EL (cell line): Measurements from ENCODE around the gene PTPRN2.

Experiments used
- DNase-seq: peaks from one replicate; pipeline ENCODE4 v3.0.0-alpha.2; 2016

PTPRN2 gene

DNA sequence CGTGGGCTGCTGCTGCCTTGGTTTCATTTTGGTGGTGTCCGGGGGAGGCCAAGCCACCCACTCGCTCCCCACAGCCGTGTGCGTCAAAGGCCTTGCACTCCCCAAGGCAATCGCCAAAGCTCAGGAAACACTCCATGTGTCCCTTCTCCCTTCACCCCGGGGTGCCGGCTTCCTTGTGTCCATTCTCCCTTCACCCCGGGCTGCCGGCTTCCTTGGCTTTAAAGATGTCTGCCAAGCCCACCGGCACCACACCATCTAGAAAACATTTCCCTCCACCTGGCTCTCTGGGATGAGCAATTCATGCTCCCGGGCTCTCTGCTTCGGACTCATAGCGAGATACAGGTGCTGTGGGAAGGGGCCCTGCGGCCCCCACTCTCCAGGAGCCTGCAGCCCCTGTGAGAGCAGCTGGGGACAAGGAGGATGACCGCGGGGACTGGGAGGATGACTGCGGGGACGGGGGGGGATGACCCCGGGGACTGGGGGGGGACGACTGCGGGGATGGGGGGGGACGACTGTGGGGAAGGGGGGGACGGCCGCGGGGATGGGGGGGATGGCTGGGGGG, 928.7 kb downstream of the PTPRN2 start:
- DNase-seq, result no peak

DNA sequence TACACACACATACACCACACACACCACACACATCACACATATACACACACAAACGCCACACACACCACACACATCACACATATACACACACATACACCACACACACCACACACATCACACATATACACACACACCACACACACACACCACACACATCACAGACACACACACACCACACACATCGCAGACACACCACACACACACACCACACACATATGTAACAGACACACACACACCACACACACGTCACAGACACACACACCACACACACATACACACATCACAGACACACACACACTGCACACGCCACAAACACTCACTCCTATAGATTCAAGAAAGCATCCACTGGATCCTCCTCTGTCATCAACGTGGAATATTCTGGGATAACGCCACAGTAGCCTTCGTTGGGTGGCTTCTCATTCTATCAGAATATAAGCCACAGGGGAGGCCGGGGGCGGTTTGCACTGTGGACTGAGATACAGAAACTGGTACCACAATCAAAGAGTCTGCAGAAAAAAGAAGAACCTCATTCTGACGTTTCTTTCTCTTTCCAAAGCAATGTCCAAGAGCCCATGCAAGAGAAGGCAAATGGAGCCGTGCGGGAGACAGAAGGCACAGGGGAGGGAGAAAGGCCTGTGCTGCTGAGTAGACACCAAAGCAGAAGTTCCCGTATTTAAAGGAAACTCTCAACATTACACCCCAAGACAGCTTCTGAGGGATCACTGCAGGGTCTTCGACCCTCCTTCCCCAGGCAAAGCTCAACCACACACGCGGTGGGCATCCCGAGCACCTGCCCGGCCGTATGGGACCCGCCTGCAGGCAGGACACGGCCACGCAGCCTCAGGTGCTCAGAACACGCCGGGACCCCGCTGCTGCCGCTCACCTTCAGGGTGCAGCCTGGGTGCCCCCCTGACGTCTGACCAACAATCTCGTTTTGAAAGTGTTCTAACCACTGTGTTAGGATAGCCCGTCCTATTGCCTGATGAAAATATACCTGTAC, 929.6 kb downstream of the PTPRN2 start:
- no peak for DNase-seq

DNA sequence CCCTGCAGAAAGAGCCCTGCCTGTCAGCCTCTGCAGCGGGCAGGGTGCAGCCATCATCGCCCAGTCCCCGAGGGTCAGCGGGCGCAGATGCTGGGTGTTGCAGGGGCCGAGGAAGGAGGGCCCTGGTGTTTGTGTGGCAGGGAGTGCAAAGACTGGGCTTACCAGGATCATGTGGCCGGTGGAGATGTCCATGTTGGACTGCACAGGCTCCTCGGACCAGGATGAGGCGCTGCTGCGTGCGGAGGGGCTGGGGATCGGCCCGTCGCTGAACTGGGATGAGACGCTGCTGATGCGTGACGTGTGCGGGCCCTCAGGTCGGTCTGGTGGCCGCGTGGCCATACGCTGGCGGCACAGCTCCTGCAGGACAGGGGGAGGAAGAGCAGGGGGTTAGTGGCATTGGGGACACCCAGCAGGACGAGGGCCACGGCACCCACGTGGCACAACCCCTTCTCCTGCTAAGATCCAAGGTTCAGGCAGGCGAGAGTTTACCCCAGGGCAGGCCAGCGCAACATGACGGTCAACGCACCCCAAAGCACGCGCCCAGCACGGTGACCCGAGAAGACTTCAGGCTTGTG, 931.3 kb downstream of the PTPRN2 start:
- no peak for DNase-seq

GRCh38 chr7:157654350-157654749, 933.3 kb downstream of the PTPRN2 start:
- DNase-seq, result no peak

DNA sequence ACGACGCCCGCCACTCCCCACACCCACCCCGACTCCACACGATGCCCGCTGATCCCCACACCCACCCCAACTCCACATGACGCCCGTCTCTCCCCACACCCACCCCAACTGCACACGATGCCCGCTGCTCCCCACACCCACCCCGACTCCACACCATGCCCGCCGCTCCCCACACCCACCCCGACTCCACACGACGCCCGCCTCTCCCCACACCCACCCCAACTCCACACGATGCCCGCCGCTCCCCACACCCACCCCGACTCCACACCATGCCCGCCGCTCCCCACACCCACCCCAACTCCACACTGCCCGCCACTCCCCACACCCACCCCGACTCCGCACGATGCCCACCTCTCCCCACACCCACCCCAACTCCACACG, 933.8 kb downstream of the PTPRN2 start:
- DNase-seq, result no peak

DNA sequence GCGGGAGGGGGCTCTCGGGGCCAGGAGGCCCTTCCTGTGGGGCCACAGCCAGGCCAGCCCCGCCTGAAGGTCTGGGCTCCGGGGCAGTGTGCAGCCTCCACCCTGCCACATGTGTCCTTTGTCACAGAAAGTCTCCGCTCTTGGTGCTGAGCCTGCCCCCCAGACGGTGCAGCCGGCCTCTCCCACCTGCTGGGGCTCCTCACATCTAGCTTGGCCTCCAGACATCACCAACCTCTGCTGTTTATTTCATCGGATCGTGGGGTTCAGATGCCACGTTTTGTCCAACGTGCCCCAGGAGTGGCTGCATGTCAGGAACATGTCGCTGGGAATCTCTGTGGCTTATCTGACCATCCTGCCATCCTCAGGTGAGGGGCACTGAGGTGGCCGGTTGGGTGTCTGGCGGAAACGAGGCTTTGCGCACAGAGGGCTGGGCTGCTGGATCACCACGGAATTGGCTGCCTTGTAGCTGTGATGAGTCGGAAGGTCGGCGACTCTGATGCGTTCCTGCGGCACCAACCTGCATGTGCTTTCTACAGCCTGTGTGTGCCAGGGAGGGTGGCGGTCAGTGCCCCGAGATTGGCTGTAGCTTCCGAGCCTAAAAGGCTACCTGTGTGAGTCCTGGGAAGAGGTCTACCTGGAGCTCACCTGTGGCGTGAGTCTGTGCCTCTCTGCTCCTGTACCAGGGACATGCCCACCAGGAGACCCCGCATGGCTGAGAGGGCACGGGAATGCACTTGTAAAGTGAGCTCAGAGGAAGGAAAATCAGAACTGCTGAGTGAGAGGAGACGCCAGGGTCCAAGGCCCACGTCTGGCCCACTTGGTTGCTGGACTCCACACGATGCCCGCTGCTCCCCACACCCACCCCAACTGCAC, 934.4 kb downstream of the PTPRN2 start:
- DNase-seq, result no peak

- no peak for DNase-seq
Measured at GRCh38 chr7:157652161-157652953, 935.3 kb downstream of the PTPRN2 start.

DNA sequence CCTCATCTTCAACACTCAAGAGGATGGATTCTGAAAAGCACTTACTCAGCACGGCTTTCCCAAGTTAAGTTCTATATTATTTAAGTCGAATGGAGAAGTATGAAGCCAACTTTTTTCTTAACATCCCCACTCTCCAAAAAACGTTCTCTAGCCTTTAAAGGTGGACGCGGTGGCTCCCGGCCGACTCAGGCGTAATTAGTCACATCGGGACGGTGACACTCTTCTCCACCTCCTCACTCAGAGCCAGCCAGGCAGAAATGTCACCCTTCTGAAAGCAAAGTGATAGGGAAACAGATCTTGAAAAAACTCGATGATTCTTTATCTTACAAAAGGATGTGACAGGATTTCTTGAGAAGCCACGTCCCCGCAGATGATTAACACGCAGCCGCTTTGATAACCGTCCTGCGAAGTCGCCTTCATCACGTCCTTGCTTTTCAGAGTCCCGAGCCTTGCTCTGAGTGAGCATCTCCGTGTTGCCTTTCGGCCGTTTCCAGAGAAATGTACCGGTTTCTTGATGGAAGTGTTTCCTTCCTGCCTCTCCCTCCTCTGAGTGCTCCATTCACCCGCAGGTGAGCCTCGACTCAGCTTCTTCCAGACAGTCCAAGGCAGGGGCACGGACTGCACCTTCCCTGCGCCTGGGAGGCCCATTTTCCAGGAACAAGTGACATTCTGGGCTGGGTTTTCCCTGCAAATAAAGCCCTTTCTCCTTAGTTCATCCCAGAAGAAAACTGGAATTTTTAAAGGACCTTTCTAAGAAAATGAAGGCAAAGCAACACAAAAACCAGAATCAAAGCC, 936.1 kb downstream of the PTPRN2 start:
- DNase-seq, result no peak

DNA sequence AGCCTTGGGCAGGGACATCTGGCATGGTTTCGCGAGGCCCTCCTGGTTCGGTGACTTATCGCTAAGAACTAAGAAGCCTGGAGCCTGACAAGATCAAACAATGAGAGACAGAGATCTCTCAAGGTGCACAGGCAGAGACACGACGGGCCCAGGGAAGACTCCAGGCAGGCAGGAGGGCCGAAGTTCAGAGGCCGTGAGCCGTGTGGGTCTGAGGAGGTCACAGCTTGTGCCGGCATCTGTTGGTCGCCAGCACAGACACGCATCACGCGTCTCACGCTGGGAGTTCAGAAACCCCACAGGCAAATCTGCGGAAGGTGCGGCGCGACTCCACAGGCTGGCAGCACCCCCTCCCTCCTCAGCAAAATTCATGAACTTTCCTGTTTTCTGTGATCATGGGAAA, 936.8 kb downstream of the PTPRN2 start:
- no peak for DNase-seq

DNA sequence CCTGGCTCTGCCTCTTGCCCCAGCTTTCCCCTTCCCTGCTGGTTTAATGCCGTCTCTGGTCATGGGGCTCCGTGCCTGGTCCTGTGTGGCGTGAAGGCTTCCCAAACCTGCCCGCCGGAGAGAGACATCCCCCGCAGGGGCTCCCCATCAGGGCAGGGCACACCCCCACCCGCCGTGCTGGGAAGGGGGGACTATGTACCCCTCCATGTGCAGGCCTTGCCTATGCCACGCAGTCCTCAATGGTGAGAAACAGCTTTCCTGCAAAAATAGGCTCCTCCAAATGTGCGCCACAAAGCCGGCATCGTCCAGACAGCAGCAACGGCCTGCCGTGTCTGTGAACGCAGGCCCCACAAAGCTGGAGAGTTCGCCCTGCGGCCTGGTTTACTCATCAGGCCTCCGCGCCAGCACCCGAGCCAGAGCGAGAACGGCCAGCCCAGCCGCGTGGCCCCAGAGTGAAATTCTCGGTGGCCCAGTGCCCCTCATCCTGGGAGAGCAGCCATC, 937.4 kb downstream of the PTPRN2 start:
- no peak for DNase-seq

GRCh38 chr7:157646551-157646950, 941.1 kb downstream of the PTPRN2 start:
- no peak for DNase-seq

GRCh38 chr7:157645539-157645938, 942.1 kb downstream of the PTPRN2 start:
- DNase-seq, result no peak

DNA sequence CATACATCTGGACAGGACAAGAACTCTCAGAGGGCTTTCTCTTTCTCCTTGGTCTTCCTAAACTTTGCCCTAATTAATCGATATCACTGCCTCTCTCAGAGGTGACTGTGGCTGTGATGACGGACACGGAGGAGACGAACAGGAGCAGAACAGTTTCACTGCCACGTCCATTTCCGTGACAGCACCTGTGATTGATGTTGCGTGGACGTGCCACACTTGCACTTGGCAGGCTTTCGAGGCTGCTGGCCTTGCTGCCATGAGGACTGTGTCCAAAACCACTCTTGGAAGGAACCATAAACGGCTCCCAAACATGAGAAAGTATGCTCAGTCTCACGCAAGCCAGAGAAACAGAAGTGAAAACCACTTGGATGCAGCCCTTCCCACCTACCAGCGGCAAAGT, 942.7 kb downstream of the PTPRN2 start:
- no peak for DNase-seq

GRCh38 chr7:157643525-157643970, 944.1 kb downstream of the PTPRN2 start:
- DNase-seq, result no peak

GRCh38 chr7:157641866-157642265, 945.8 kb downstream of the PTPRN2 start:
- no peak for DNase-seq

DNA sequence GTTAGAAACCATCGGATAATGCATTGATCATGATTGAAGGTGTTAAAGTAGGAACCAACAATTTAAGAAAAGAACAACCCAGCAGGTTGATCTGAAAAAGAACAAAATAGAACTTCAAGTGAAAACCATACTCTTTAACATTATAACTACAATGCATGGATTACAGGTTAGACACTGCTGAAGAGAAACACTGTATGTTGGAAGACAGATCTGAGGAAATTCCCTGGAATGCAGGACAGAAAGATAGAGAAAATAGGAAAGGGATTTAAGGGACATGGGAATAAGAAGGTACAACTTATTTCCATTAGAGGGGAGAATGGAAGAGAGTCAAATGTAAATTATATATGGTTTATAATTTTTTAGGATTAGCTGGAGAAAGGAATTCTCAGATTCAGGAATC, 947.5 kb downstream of the PTPRN2 start:
- no peak for DNase-seq

DNA sequence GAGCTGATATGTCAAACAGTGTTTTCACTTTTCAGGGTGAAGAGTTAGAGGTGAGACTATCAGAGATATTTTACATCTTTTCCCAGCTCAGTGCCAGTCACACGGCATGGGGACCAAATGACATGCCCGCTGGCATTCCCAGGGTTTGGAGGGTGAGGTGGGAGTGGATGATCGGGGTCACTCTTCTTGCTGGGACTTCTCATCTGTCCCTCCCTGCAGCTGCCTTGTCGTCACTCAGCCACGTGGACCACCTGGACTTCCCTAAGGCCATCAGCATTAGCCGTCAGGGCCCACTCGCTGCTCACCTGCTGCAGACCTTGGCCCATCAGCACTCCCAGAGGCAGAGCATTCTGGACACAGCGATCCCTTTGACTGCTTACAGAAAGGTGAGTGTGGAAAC, 949.1 kb downstream of the PTPRN2 start:
- DNase-seq, result no peak

GRCh38 chr7:157637216-157637949, 950.2 kb downstream of the PTPRN2 start:
- no peak for DNase-seq

GRCh38 chr7:157635669-157636068, 952.0 kb downstream of the PTPRN2 start:
- no peak for DNase-seq

DNA sequence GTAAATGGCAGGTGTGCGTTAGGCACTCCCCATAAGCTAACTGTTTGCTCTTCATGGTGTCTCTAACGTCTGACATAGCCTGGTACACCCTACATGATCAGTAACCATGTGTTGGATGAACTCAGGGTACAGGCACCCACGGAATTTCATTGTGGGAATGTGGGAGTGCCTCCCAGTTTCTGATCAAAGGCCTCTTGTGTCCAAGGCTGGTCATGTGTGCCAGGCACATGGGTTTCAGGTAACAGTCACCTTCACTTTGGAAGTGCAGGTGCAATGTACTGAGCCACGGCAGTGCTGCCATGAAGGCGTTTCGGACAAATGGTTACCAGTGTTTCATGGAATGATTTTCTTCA, 952.5 kb downstream of the PTPRN2 start:
- DNase-seq, result no peak
